Astrocyte (in vitro differentiated cells and primary cell): ENCODE measurements around the gene CERT1.

Experiments used
- EZH2 ChIP-seq: IDR thresholded peaks from 2 replicates; pipeline ENCODE4 v1.6.1; 2012; ENCODE audit warnings: mild to moderate bottlenecking, low read length, inconsistent platforms; ENCODE audit not compliant: insufficient read depth
- TF ChIP-seq, protein P1 (sequence below): IDR thresholded peaks from 2 replicates; pipeline ENCODE4 v1.5.1; 2011; ENCODE audit warnings: low read depth, mild to moderate bottlenecking, inconsistent platforms, low read length, moderate library complexity; ENCODE audit not compliant: insufficient read depth

DNA sequence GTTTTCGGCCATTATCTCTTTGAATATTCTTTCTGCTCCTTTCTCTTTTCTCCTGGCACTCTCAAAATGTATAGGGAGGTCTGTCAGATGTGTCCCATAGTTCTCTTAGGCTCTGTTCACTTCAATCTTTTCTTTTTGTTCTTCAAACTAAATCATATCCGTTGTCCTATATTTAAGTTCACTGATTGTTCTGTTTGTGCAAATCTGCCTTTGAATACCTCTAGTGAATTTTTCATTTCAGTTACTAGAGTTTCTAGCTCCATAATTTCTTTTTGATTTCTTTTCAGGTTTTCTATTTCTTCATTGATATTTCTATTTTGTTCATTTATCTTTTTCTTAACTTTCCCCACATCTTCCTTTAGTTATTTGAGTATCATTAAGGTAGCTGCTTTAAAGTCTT, 65.4 kb downstream of the CERT1 start:
- TF ChIP-seq, protein P1, sequence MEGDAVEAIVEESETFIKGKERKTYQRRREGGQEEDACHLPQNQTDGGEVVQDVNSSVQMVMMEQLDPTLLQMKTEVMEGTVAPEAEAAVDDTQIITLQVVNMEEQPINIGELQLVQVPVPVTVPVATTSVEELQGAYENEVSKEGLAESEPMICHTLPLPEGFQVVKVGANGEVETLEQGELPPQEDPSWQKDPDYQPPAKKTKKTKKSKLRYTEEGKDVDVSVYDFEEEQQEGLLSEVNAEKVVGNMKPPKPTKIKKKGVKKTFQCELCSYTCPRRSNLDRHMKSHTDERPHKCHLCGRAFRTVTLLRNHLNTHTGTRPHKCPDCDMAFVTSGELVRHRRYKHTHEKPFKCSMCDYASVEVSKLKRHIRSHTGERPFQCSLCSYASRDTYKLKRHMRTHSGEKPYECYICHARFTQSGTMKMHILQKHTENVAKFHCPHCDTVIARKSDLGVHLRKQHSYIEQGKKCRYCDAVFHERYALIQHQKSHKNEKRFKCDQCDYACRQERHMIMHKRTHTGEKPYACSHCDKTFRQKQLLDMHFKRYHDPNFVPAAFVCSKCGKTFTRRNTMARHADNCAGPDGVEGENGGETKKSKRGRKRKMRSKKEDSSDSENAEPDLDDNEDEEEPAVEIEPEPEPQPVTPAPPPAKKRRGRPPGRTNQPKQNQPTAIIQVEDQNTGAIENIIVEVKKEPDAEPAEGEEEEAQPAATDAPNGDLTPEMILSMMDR, result no peak
- no peak for TF ChIP-seq EZH2
